HG02943 (cell line): ENCODE data around the gene DHX36.

Source experiments
- ATAC-seq: cut with Tn5 transposase; IDR thresholded peaks from one replicate; pipeline ENCODE4 v1.9.1; 2021; ENCODE audit warnings: mild to moderate bottlenecking, low read depth, moderate library complexity; ENCODE audit not compliant: unreplicated experiment

DHX36 gene

DNA sequence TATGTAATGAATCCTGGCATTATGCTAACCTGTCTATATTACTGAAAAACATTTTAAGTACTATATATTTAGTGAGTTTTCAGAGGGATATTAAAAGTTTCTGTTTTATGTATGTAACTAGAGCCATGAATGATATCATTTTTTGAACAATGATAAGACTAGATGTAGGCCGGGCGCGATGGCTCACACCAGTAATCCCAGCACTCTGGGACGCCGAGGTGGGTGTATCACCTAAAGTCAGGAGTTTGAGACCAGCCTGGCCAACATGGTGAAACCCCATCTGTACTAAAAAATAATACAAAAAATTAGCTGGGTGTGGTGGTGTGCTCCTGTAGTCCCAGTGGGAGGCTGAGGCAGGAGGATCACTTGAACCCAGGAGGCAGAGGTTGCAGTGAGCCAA, 34.1 kb downstream of the DHX36 start:
- ATAC-seq, result no peak

- no peak for ATAC-seq
Measured at GRCh38 chr3:154285221-154285620, 39.1 kb downstream of the DHX36 start.

DNA sequence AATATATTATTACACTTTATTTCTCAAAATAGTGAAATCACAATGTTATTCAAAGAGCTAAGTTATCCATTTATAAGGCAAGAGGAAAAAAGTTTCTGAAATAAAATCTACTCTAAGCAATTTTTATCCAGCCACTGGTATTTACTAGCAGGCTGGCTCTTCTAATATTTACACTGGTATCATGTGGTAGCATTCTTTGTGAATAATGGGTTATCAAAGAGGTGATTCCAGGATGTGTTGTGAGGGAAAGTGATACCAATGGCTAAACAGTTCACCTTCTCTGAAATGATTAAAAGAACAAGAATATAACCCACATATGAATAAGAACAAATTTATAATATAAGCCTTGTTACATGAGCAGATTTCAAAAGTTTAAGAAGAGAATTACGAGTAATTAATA, 44.1 kb downstream of the DHX36 start:
- ATAC-seq, result no peak

GRCh38 chr3:154275965-154276364, 48.3 kb downstream of the DHX36 start:
- ATAC-seq, result no peak

GRCh38 chr3:154275292-154275691, 49.0 kb downstream of the DHX36 start:
- ATAC-seq, result no peak

- no peak for ATAC-seq
Measured at GRCh38 chr3:154274348-154274747, 49.9 kb downstream of the DHX36 start.

GRCh38 chr3:154273381-154273780, 50.9 kb downstream of the DHX36 start:
- ATAC-seq, result no peak

- no peak for ATAC-seq
Measured at GRCh38 chr3:154254527-154254926, 69.8 kb downstream of the DHX36 start.

DNA sequence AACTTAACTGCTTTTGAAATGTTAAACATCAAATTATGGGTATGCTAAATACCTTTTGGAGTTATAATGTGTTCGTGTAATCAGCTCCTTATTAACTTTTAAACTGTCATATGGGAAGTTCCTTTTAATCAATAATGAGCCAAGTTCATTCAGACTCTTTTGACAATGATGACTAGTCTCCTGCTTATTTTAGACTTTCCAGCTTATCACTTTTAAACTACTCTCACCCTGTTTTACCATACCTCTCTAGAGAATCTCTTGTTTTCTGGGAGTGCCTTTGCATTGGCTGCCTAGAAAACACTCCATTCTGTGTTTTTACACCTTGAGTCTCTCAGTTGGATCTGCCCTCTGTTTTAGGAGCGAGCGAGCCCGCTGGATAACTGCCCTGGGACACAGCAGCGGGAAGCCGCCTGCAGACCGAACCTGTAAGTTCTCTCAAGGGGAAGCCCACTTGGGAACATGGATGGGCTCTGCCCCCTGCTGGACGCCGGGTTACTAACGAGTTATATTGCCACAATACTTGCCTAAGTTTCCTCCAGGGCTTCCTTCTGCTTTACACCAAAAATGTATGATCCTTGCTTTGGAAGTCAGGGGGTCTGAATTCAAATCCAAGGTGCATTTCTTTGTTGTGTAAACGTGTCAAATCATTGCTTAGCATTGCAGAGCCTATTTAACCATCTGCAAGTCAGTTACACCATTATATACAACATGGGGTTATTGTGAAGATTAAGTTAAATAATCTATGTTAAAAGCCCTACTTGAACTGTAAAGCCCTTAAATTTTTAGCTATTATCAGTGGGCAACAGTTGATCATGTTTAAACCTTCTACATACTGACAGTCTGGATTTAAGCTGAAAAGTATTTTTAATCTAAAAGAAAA, 71.3 kb downstream of the DHX36 start:
- peak; percentile 94 for ATAC-seq

GRCh38 chr3:154251610-154252009, 72.7 kb downstream of the DHX36 start:
- ATAC-seq, result no peak

DNA sequence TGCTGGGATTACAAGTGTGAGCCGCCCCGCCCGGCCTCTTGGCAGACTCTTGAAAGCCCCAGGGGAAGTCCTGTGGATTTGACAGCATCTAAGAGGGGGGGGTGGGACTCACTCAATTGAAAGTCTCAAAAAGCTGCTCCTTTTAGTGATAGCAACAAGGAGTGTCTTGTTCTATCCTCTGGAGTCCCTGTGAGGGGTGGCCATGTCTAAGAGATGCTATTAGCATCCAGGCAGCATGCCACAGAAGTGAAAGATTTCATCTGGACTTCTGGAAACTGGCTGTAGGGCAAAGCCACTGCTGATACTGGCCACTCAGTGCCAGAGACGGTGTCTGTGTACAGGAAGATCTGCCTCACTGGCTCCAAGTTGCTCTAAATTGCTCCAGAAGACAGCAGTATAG, 74.0 kb downstream of the DHX36 start:
- no peak for ATAC-seq

DNA sequence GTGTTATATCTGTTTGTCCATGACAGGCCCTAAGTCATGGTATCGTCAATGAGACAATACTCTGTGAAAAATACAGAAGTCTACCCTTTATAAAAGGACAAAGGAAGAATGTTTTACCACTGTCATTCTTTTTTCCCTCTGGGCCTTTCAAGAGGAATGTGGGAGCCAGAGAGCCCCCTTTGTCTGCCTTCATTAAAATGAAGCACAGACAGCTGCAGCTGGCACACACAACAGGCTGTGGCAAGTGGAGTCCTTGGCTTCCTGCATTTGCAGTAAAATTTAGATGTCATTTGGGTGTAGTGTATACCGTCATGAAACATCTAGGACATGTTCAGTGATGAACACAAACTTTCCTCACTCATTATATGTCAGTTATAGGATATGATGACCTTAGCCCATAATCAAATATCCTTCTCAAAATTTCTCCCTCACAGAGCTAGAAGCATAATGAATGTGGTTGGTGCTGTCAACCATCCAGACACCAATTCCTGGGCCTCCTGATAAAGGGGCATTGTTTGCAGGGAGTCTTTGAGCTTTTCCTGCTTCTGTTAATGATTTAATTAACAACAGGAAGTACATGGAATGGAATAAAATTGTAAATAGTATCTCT, 76.4 kb downstream of the DHX36 start:
- ATAC-seq, result no peak

- no peak for ATAC-seq
Measured at GRCh38 chr3:154244644-154245043, 79.6 kb downstream of the DHX36 start.

DNA sequence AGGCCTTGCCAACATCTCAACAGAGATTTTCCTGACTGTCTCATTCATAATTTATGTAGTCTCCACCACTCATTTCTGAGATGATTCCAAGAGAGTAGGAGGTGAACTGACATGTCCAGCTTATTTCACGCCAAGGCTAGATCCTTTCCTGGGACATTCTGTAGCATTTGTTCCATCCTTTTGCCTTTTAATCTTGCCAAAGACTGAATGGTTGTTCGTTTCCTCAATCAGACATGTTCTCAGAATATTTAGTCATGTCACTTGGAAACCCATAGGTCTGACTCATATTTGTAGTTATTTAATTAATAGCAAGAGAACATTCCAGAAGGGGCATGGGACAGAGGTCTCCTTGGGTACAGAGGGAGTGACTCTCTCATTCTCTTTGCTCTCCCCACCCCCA, 80.9 kb downstream of the DHX36 start:
- no peak for ATAC-seq

DNA sequence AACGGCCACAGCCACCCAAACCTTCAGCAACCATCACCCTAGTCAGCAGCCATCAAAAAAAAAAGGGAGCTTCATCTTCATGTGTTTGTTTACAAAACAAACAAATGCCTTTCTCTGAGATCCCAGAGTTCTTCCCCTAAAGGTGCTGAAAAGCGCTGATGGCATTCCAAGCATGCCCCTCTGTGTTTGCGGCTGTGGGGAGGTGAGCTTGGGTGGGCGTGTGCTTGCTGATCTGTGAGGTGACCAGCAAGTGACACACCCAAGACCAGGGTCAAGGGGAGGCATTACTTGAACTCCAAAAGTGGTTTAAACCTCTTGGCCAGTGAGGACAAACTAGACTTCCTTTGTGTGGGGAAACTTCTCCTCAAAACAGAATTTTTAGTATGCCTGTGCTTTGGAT, 81.5 kb downstream of the DHX36 start:
- no peak for ATAC-seq

DNA sequence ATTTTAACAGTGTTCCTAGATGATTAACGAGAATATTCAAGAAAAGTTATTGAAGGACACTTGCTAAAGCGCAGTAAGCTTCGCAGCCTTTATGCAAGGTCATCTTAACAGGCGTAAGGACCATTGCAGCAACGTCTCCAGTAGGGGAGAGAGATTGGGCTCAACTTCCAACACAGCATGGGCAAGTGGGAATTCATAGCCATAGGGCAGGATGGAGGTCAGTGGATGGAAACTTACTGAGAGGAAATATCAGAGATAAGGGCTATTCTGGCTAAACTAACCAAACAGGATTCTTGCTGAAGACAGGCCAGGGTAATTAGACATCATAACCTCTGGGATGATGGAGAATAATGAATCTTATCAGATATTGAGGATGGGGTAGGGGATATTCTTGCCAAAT, 82.8 kb downstream of the DHX36 start:
- no peak for ATAC-seq

DNA sequence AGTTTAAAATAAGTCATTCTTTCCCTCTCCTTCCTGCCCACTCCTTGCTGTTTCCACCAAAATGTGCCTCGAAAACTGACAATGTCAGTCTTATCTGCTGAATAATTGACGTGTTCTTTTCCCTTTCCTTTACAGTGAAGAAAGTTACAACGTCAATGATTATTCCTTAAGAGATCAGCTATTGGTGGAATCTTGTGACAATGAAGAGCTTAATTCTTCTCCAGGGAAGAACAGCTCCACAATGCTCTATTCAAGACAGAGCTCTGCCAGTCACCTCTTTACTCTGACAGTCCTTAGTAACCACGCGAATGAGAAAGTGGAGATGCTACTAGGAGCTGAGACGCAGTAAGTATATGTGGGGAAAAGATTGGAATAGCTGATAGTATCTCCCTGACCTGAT, 84.1 kb downstream of the DHX36 start:
- ATAC-seq, result no peak

- ATAC-seq, result no peak
Measured at GRCh38 chr3:154236331-154236730, 88.0 kb downstream of the DHX36 start.

GRCh38 chr3:154235330-154235729, 89.0 kb downstream of the DHX36 start:
- ATAC-seq, result no peak

GRCh38 chr3:154229217-154229590, 95.1 kb downstream of the DHX36 start:
- no peak for ATAC-seq

DNA sequence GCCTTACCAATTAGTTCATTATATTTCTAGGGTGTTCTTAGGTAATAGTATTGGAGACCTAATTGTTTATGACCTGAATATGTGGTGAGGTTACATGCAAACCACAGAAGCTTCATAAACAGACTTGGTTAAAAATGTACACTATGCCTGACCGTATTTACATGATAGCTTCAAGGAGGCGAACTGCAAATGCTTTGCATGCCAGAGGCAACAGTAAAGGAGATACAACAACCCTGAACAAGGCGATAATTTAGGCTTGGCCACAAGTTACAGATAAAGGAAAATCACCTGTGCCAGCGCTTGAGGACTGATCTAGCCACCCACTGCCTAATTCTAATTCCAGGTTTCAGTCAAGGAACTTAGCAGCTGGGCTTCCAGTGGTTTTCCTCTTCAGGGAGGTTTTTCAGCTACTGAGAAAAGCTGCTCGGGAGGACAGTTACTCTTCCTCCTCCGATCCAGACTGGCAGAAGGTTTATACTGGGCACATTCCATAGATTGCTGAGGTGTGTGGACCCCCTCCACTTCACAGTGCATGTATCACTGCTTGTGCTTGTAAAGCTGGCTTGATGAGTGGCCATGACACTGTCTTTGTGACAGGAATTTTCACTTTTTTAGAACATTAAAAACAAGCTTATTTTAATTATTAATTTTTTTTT, 95.6 kb downstream of the DHX36 start:
- no peak for ATAC-seq

DNA sequence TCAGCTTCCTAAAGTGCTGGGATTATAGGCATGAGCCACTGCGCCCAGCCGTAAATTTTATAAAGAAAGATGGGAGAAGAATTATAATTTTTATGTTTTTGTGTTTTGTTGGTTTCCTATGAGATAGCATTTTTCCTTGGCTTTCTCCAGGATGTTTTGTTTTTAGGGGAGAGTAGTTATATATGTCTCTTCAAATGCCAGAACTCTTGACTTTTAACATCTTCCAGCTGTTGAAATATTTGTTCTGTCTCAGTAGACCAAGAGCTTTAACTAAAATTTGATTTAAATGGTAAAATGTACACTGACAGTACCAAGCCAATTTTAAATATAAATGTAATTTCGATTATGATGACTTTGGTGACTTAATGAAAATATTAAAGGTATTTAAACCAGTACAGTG, 96.8 kb downstream of the DHX36 start:
- ATAC-seq, result no peak
